K562 (cell line): Measurements from ENCODE around the gene GGNBP2. TPM values are rescaled to one million over a fixed set of nuclear protein-coding genes. Genes with fewer than 3 reads are reported as not detected.

Source experiments
- COPS2 ChIP-seq: fragments of 450-650 bp; conservative IDR thresholded peaks from 2 replicates; pipeline ENCODE4 v1.6.1; 2016; ENCODE audit warnings: mild to moderate bottlenecking, moderate library complexity
- EP400 ChIP-seq: fragments of 450-650 bp; IDR thresholded peaks from 2 replicates; pipeline ENCODE4 v1.6.1; 2017; ENCODE audit warnings: antibody characterized with exemption, mild to moderate bottlenecking, moderate library complexity
- ESRRB ChIP-seq: fragments of 250-450 bp; sonication (Bioruptor Pico); IDR thresholded peaks from 2 replicates; pipeline ENCODE4 v1.5.0; 2020; ENCODE audit warnings: mild to moderate bottlenecking, moderate library complexity, borderline replicate concordance
- GTF2B ChIP-seq: IDR thresholded peaks from 2 replicates; pipeline ENCODE4 v1.6.1; 2011; ENCODE audit not compliant: insufficient read length; ENCODE audit errors: extremely low read depth
- HDAC2 ChIP-seq: fragments of 450-650 bp; IDR thresholded peaks from 2 replicates; pipeline ENCODE4 v1.6.1; 2016; ENCODE audit warnings: mild to moderate bottlenecking
- MAFK ChIP-seq: IDR thresholded peaks from 2 replicates; pipeline ENCODE4 v1.6.1; 2011; ENCODE audit warnings: low read length, improper control_type of control experiment
- MECOM ChIP-seq: fragments of 250-450 bp; sonication (Bioruptor Pico); IDR thresholded peaks from 2 replicates; pipeline ENCODE4 v1.8.0; 2022; ENCODE audit warnings: inconsistent platforms
- RB1 ChIP-seq: fragments of 450-650 bp; IDR thresholded peaks from 2 replicates; pipeline ENCODE4 v1.6.1; 2017; ENCODE audit warnings: low read depth, mild to moderate bottlenecking
- RBM34 ChIP-seq: fragments of 200-400 bp; formaldehyde crosslinking; IDR thresholded peaks from 2 replicates; pipeline ENCODE4 v1.6.1; 2018; ENCODE audit warnings: low read length, borderline replicate concordance; ENCODE audit not compliant: insufficient read depth
- SREBF1 ChIP-seq: fragments of 150-350 bp; IDR thresholded peaks from 2 replicates; pipeline ENCODE4 v1.6.1; 2014; ENCODE audit warnings: antibody characterized with exemption, low read depth, low read length, borderline replicate concordance
- TEAD2 ChIP-seq: fragments of 450-650 bp; IDR thresholded peaks from 2 replicates; pipeline ENCODE4 v1.6.1; 2016; ENCODE audit warnings: missing genetic modification characterization, control low read depth, missing compliant biosample characterization
- TOE1 ChIP-seq, 2 experiments: fragments of 450-650 bp in 1 of 2; sonication (generic) in 1 of 2; formaldehyde crosslinking in 1 of 2; IDR thresholded peaks; 2 replicates each; pipeline versions ENCODE4 v1.7.1 to v1.8.0; 2016 to 2022; ENCODE audit warnings: borderline replicate concordance in 2 of 2, mild to moderate bottlenecking in 2 of 2, antibody characterized with exemption in 1 of 2, inconsistent platforms in 1 of 2, low read depth in 1 of 2, missing genetic modification reagents in 1 of 2, moderate library complexity in 1 of 2
- TRIM24 ChIP-seq, 2 experiments: fragments of 450-650 bp; IDR thresholded peaks; 2 replicates each; pipeline ENCODE4 v1.6.1; 2016
- VEZF1 ChIP-seq: fragments of 200-800 bp; sonication (Bioruptor generic); IDR thresholded peaks from 2 replicates; pipeline ENCODE4 v1.6.1; 2017; ENCODE audit warnings: missing genetic modification characterization, missing compliant biosample characterization
- ZMIZ1 ChIP-seq, 2 experiments: fragments of 150-350 bp in 1 of 2; IDR thresholded peaks; 2 replicates each; pipeline ENCODE4 v1.6.1; 2012 to 2016; ENCODE audit warnings: low read depth in 2 of 2, low read length in 2 of 2, mild to moderate bottlenecking in 1 of 2, moderate library complexity in 1 of 2
- ZNF354B ChIP-seq: fragments of 250-450 bp; sonication (Bioruptor Pico); IDR thresholded peaks from 2 replicates; pipeline ENCODE4 v1.4.0; 2020
- ZZZ3 ChIP-seq: fragments of 450-650 bp; IDR thresholded peaks from 2 replicates; pipeline ENCODE4 v1.6.1; 2016; ENCODE audit warnings: antibody characterized with exemption, mild to moderate bottlenecking, moderate library complexity
- polyA plus RNA-seq, 8 experiments: library from polyadenylated mRNA; depleted of rRNA in 4 of 8; stranded (reverse) in 5 of 8; unstranded in 3 of 8; fragments of >200 nt; fragmentation: Nextera tagmentation in 2 of 8; fragmentation: Illumina TruSeq in 1 of 8; extraction: Ambion mirVana in 2 of 8; extraction: Trizol in 1 of 8; gene quantifications; 2 replicates each; pipeline versions ENCODE4 v1.2.1 to v1.2.3, GENCODE V29; 2011 to 2014; ENCODE audit warnings: inconsistent platforms in 1 of 8, missing spikeins in 1 of 8
- total RNA-seq, 7 experiments: library from RNA; depleted of rRNA in 6 of 7; stranded (reverse); fragments of >200 nt in 6 of 7; fragmentation: Illumina TruSeq in 2 of 7; extraction: Trizol in 2 of 7; gene quantifications; 2 replicates each; pipeline versions ENCODE4 v1.2.1 to v1.2.3, GENCODE V29; 2011 to 2021; ENCODE audit warnings: low replicate concordance in 1 of 7

The GGNBP2 gene
- total and polyA plus RNA-seq, 9 of the 15 experiments (the other 6 are each of a cell fraction or from before 2014, with no cell fraction given), result 35.7 to 96.6 (median 64.1) TPM

GRCh38 chr17:36591434-36592315 lies 47.0 kb downstream of the GGNBP2 start, which contains the start of gene DHRS11 (continued):
- TF ChIP-seq MECOM (CRISPR knock-in tag) (no peak), ZNF354B (CRISPR knock-in tag) (no peak), ESRRB (no peak), SREBF1 (no peak), TRIM24 (IDR thresholded peaks at IDR 0.05) (no peak), MAFK (no peak), RBM34 (no peak), ZZZ3 (no peak), TOE1 (IDR thresholded peaks at IDR 0.05; ENCODE audit: borderline replicate concordance) (0 out of 2 replicates have a peak, but pooled peaks have one; percentile 31), TOE1 (CRISPR knock-in tag; IDR thresholded peaks at IDR 0.05; ENCODE audit: borderline replicate concordance, low read depth) (no peak), RB1 (peak; percentile 48; the same call in 1 of the 2 replicates), ZMIZ1 (IDR thresholded peaks at IDR 0.05; ENCODE audit: low read depth in 2 of 2, low read length in 2 of 2) (no peak), TEAD2 (tag) (no peak), GTF2B (no peak), EP400 (peak; percentile 24; the same call in 1 of the 2 replicates), COPS2 (no peak), HDAC2 (no peak), VEZF1 (CRISPR knock-in tag) (peak; percentile 74)
